HEK293 (cell line): ENCODE data around the gene GNA12.
"Not testable (repeated sequence)": the region's sequence is repeated elsewhere in the genome, so short reads cannot be mapped to it uniquely, and the experiment has no call there.

Source experiments
- CTCF ChIA-PET: fragments of 350-600 bp; formaldehyde crosslinking; extraction: SDS; loops from one replicate; lab custom pipeline; 2021; ENCODE audit warnings: antibody characterized with exemption; lab: Yijun Ruan, JAX
- POLR2A ChIA-PET: fragments of 300-600 bp; formaldehyde crosslinking; extraction: SDS; loops from one replicate; lab custom pipeline; 2020; ENCODE audit warnings: antibody characterized with exemption, inconsistent platforms; lab: Yijun Ruan, JAX
- H3K27ac ChIP-seq: fragments of 200-500 bp; sonication (Bioruptor generic); 2 replicates; pipeline ENCODE4 v1.5.1; 2014; ENCODE audit warnings: low read depth, low read length, control low read depth, inconsistent platforms; ENCODE audit errors: extremely low read depth
- H3K36me3 ChIP-seq, 2 experiments: fragments of 200-500 bp in 1 of 2; sonication (Bioruptor generic) in 1 of 2; 1 replicate in 1 of 2; 2 replicates in 1 of 2; pipeline ENCODE4 v1.5.1; 2014 to 2017; ENCODE audit warnings: inconsistent platforms in 2 of 2, low read length in 2 of 2; ENCODE audit not compliant: control insufficient read depth in 2 of 2, insufficient read depth in 1 of 2
- H3K4me1 ChIP-seq: fragments of 200-500 bp; sonication (Bioruptor generic); 2 replicates; pipeline ENCODE4 v1.5.1; 2014; ENCODE audit warnings: mild to moderate bottlenecking, low read length, inconsistent platforms; ENCODE audit not compliant: control insufficient read depth, insufficient read depth
- H3K4me3 ChIP-seq: 2 replicates; pipeline ENCODE4 v1.5.1; 2011; ENCODE audit warnings: low read depth, mild to moderate bottlenecking, control low read depth, low read length, moderate library complexity
- H3K9me3 ChIP-seq: fragments of 200-500 bp; sonication (Bioruptor generic); 2 replicates; pipeline ENCODE4 v1.5.1; 2014; ENCODE audit warnings: low read depth, low read length, inconsistent platforms; ENCODE audit not compliant: control insufficient read depth, insufficient read depth
- KLF10 ChIP-seq: fragments of 450-650 bp; IDR thresholded peaks from 2 replicates; pipeline ENCODE4 v1.5.1; 2018; ENCODE audit warnings: missing biosample characterization, mild to moderate bottlenecking, missing genetic modification characterization
- TCF7L2 ChIP-seq: IDR thresholded peaks from 2 replicates; pipeline ENCODE4 v1.6.1; 2011; ENCODE audit warnings: low read depth, mild to moderate bottlenecking, inconsistent platforms, low read length, moderate library complexity, borderline replicate concordance
- ZFHX2 ChIP-seq: fragments of 450-650 bp; formaldehyde crosslinking; conservative IDR thresholded peaks from 2 replicates; pipeline ENCODE4 v1.5.1; 2016; ENCODE audit warnings: missing biosample characterization, missing genetic modification characterization
- ZNF10 ChIP-seq: fragments of 450-650 bp; formaldehyde crosslinking; IDR thresholded peaks from 2 replicates; pipeline ENCODE4 v1.5.1; 2017; ENCODE audit warnings: missing biosample characterization, missing genetic modification characterization
- ZNF114 ChIP-seq: fragments of 450-650 bp; formaldehyde crosslinking; IDR thresholded peaks from 2 replicates; pipeline ENCODE4 v1.5.0; 2017; ENCODE audit warnings: missing biosample characterization, missing genetic modification characterization
- ZNF174 ChIP-seq: fragments of 450-650 bp; formaldehyde crosslinking; IDR thresholded peaks from 2 replicates; pipeline ENCODE4 v1.5.0; 2017; ENCODE audit warnings: missing biosample characterization, mild to moderate bottlenecking, missing genetic modification characterization
- ZNF23 ChIP-seq: fragments of 450-650 bp; formaldehyde crosslinking; IDR thresholded peaks from 2 replicates; pipeline ENCODE4 v1.5.1; 2016; ENCODE audit warnings: missing biosample characterization, missing genetic modification characterization, borderline replicate concordance
- ZNF324 ChIP-seq: fragments of 450-650 bp; formaldehyde crosslinking; IDR thresholded peaks from 2 replicates; pipeline ENCODE4 v1.5.1; 2016; ENCODE audit warnings: missing biosample characterization, missing genetic modification characterization
- ZNF473 ChIP-seq: fragments of 450-650 bp; formaldehyde crosslinking; IDR thresholded peaks from 2 replicates; pipeline ENCODE4 v1.5.1; 2017; ENCODE audit warnings: missing biosample characterization, missing genetic modification characterization
- ZNF629 ChIP-seq: fragments of 450-650 bp; formaldehyde crosslinking; IDR thresholded peaks from 2 replicates; pipeline ENCODE4 v1.5.1; 2017; ENCODE audit warnings: missing biosample characterization, missing genetic modification characterization
- ZNF670 ChIP-seq: fragments of 450-650 bp; formaldehyde crosslinking; IDR thresholded peaks from 2 replicates; pipeline ENCODE4 v1.5.1; 2016; ENCODE audit warnings: missing biosample characterization, missing genetic modification characterization, low read depth
- ZNF701 ChIP-seq: fragments of 450-650 bp; formaldehyde crosslinking; IDR thresholded peaks from 2 replicates; pipeline ENCODE4 v1.5.1; 2016; ENCODE audit warnings: missing biosample characterization, missing genetic modification characterization
- ZNF792 ChIP-seq: fragments of 450-650 bp; formaldehyde crosslinking; IDR thresholded peaks from 2 replicates; pipeline ENCODE4 v1.5.1; 2016; ENCODE audit warnings: missing biosample characterization, missing genetic modification characterization
- ZSCAN23 ChIP-seq: fragments of 450-650 bp; formaldehyde crosslinking; IDR thresholded peaks from 2 replicates; pipeline ENCODE4 v1.5.1; 2016; ENCODE audit warnings: missing biosample characterization, missing genetic modification characterization
- TF ChIP-seq, protein P1 (sequence below): fragments of 450-650 bp; formaldehyde crosslinking; IDR thresholded peaks from 2 replicates; pipeline ENCODE4 v1.5.1; 2016; ENCODE audit warnings: missing biosample characterization, missing genetic modification characterization
- TF ChIP-seq, protein P2 (sequence below): fragments of 450-650 bp; formaldehyde crosslinking; optimal IDR thresholded peaks from 2 replicates; pipeline ENCODE3; 2016; ENCODE audit warnings: missing biosample characterization, mild to moderate bottlenecking, missing genetic modification characterization
- TF ChIP-seq, protein P3 (sequence below): fragments of 450-650 bp; formaldehyde crosslinking; IDR thresholded peaks from 2 replicates; pipeline ENCODE4 v1.5.1; 2016; ENCODE audit warnings: missing biosample characterization, missing genetic modification characterization

GNA12 gene

DNA sequence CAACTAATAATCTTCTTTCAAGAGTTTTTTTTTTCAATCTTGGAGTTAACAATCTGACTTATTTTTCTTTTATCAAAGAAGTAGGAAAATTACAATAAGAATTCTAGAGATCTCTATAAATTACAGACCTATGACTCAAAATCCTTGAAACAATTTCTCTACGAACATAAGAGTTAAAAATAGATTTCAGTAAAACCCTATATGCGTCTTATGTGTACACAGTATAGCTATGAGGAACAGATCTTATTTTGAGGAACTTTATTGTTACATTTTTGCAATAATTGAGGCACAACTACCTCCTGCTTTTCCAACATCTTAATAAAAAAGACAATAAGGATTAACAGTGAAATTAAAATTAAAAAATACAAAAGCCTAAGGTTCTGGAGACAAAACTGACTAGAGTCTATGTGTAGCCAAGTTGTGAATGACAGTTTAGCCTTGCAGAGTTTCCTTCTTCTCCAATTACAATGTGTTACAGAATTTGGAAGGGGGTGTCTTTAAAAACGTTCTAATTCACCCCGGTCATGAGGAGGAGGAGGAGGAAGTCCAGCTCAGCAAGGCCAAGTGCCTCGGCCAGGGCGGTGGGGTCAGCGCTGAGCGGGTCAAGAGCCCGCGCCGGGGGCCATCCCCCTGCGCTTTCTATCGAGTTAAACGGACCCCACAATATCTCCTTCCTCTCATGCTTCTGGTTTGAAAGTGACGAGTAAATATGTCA lies 115.6 kb downstream of the GNA12 start:
- no peak for TF ChIP-seq TCF7L2
- no peak for TF ChIP-seq ZNF23 (tag by site-specific recombination)
- no peak for TF ChIP-seq KLF10
- no peak for TF ChIP-seq ZFHX2 (tag by site-specific recombination)
- no peak for TF ChIP-seq ZNF473 (tag by site-specific recombination)
- TF ChIP-seq ZNF701, result no peak
- TF ChIP-seq ZNF10 (tag by site-specific recombination), result no peak
- CTCF ChIA-PET, result interaction anchor here (1.8 kb wide), 1 partner anchor 9 kb away, joined by 5 read pairs; no protein-coding TSS in a partner anchor
- H3K36me3 ChIP-seq, result peaks cover 0 to 30% of the 10 kb centered on the region in 2 experiments; a peak in 2 of 3 replicates
- H3K4me3 ChIP-seq, result no peak overlapping the region
- POLR2A ChIA-PET, result no interaction called here
- H3K4me1 ChIP-seq, result no peaks in the 10 kb centered on the region
- H3K27ac ChIP-seq, result no peak overlapping the region
- H3K9me3 ChIP-seq, result no peaks in the 10 kb centered on the region

DNA sequence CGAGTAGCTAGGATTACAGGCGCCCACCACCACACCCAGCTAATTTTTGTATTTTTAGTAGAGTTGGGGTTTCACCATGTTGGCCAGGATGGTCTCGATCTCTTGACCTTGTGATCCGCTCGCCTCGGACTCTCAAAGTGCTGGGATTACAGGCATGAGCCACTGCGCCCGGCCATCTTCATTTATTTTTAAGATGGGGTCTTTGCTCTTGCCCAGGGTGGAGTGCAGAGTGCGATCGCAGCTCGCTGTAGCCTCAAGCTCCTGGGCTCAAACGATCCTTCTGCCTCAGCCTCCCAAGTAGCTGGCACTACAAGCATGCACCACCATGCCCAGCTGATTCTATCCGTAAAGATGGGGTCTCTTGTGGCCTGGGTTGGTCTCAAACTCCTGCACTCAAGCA lies 116.9 kb downstream of the GNA12 start:
- peaks cover 0 to 30% of the 10 kb centered on the region in 2 experiments; a peak in 2 of 3 replicates for H3K36me3 ChIP-seq
- ChIA-PET POLR2A (interaction anchor here (0.7 kb wide), 1 partner anchor 173 kb away, joined by 6 read pairs; no protein-coding TSS in a partner anchor), CTCF (interaction anchor here (0.6 kb wide), 1 partner anchor 133 kb away, joined by 3 read pairs; no protein-coding TSS in a partner anchor)
- H3K27ac ChIP-seq, H3K4me1 ChIP-seq, H3K4me3 ChIP-seq, H3K9me3 ChIP-seq: not testable (repeated sequence)

DNA sequence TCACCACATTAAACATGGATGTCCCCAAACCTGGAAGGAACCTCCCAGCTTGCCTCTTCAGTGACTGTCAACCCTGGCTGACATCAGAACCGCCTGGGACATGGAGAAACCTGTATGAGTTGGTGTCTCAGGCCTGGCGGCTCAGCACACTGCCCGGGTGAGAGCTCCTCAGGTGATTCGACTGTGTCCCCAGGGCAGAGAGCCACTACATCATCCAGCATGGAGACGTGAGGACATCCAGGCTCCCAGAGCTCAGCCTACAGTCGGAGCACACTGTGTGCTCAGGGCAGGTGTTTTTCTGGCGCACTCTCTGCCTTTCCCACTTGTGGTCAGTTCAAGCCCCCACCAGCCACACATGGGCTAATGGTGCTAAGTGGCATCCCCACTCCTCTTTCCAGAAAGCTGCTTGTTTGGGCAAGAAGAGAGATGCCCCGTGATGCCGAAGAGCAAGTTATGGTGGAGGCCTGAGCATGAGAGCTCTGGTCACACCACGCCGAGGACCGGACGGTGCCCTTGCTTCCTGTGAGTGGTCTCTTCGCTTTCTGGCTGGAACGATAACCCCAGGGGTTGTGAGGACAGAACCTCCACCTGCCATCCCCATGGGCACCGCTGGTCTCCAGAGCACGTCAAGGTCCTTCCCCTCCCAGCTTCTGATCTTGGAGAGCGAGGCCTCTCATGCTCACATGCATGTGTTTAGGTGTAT lies 117.6 kb downstream of the GNA12 start:
- Histone ChIP-seq H3K36me3 (peaks cover 0 to 29% of the 10 kb centered on the region in 2 experiments; a peak in 2 of 3 replicates), H3K4me3 (no peak overlapping the region), H3K27ac (no peak overlapping the region), H3K9me3 (no peaks in the 10 kb centered on the region), H3K4me1 (no peaks in the 10 kb centered on the region)
- POLR2A ChIA-PET, result no interaction called here
- CTCF ChIA-PET, result interaction anchor here (0.6 kb wide), 1 partner anchor 1523 kb away, joined by 3 read pairs; no protein-coding TSS in a partner anchor
- no peak for TF ChIP-seq ZNF792 (tag by site-specific recombination)
- TF ChIP-seq, protein P1, sequence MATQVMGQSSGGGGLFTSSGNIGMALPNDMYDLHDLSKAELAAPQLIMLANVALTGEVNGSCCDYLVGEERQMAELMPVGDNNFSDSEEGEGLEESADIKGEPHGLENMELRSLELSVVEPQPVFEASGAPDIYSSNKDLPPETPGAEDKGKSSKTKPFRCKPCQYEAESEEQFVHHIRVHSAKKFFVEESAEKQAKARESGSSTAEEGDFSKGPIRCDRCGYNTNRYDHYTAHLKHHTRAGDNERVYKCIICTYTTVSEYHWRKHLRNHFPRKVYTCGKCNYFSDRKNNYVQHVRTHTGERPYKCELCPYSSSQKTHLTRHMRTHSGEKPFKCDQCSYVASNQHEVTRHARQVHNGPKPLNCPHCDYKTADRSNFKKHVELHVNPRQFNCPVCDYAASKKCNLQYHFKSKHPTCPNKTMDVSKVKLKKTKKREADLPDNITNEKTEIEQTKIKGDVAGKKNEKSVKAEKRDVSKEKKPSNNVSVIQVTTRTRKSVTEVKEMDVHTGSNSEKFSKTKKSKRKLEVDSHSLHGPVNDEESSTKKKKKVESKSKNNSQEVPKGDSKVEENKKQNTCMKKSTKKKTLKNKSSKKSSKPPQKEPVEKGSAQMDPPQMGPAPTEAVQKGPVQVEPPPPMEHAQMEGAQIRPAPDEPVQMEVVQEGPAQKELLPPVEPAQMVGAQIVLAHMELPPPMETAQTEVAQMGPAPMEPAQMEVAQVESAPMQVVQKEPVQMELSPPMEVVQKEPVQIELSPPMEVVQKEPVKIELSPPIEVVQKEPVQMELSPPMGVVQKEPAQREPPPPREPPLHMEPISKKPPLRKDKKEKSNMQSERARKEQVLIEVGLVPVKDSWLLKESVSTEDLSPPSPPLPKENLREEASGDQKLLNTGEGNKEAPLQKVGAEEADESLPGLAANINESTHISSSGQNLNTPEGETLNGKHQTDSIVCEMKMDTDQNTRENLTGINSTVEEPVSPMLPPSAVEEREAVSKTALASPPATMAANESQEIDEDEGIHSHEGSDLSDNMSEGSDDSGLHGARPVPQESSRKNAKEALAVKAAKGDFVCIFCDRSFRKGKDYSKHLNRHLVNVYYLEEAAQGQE (tag by site-specific recombination), result no peak
- no peak for TF ChIP-seq ZSCAN23 (tag by site-specific recombination)
- TF ChIP-seq ZNF174 (tag by site-specific recombination), result no peak
- no peak for TF ChIP-seq ZNF473 (tag by site-specific recombination)
- TF ChIP-seq, protein P2, sequence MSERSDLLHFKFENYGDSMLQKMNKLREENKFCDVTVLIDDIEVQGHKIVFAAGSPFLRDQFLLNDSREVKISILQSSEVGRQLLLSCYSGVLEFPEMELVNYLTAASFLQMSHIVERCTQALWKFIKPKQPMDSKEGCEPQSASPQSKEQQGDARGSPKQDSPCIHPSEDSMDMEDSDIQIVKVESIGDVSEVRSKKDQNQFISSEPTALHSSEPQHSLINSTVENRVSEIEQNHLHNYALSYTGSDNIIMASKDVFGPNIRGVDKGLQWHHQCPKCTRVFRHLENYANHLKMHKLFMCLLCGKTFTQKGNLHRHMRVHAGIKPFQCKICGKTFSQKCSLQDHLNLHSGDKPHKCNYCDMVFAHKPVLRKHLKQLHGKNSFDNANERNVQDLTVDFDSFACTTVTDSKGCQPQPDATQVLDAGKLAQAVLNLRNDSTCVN (tag by site-specific recombination), result no peak
- no peak for TF ChIP-seq ZNF670 (tag by site-specific recombination)
- no peak for TF ChIP-seq ZNF10 (tag by site-specific recombination)
- TF ChIP-seq, protein P3, sequence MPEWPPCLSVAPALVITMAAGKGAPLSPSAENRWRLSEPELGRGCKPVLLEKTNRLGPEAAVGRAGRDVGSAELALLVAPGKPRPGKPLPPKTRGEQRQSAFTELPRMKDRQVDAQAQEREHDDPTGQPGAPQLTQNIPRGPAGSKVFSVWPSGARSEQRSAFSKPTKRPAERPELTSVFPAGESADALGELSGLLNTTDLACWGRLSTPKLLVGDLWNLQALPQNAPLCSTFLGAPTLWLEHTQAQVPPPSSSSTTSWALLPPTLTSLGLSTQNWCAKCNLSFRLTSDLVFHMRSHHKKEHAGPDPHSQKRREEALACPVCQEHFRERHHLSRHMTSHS (tag by site-specific recombination), result no peak
- TF ChIP-seq ZNF629 (tag by site-specific recombination), result no peak
- no peak for TF ChIP-seq ZNF114 (tag by site-specific recombination)
- no peak for TF ChIP-seq ZNF324
